GM12872 (cell line): ENCODE results near the gene EMCN.
A peak's percentile ranks its signal among the peaks of the same experiment; 100 is the strongest.

Experiments used
- TF ChIP-seq, protein P1 (sequence below): IDR thresholded peaks from 3 replicates; pipeline ENCODE4 v1.5.1; 2011; ENCODE audit warnings: low read depth, mild to moderate bottlenecking, low read length, moderate library complexity; ENCODE audit not compliant: insufficient read depth

EMCN gene

GRCh38 chr4:100386270-100386669, 131.6 kb downstream of the EMCN start:
- TF ChIP-seq, protein P1, sequence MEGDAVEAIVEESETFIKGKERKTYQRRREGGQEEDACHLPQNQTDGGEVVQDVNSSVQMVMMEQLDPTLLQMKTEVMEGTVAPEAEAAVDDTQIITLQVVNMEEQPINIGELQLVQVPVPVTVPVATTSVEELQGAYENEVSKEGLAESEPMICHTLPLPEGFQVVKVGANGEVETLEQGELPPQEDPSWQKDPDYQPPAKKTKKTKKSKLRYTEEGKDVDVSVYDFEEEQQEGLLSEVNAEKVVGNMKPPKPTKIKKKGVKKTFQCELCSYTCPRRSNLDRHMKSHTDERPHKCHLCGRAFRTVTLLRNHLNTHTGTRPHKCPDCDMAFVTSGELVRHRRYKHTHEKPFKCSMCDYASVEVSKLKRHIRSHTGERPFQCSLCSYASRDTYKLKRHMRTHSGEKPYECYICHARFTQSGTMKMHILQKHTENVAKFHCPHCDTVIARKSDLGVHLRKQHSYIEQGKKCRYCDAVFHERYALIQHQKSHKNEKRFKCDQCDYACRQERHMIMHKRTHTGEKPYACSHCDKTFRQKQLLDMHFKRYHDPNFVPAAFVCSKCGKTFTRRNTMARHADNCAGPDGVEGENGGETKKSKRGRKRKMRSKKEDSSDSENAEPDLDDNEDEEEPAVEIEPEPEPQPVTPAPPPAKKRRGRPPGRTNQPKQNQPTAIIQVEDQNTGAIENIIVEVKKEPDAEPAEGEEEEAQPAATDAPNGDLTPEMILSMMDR: no peak

- TF ChIP-seq, protein P1: no peak
Observed at GRCh38 chr4:100379583-100380105, 138.2 kb downstream of the EMCN start.

DNA sequence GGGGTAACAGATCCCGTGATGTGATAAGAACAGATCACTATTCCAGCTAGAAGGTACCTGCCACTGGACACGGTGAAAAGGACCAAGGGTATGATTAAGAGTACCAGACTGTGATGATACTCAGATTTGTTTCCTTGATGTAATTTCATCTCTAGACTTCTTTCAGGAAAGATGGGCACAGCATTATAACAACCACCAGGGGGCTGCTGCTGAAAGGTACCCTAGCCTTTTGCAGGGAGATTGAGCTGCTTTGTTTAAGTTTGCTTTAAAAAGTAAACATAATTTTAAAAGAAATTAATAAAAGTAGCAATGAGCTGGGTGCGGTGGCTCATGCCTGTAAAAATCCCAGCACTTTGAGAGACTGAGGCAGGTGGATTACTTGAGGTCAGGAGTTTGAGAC, 145.4 kb downstream of the EMCN start:
- TF ChIP-seq, protein P1: peak; percentile 51

DNA sequence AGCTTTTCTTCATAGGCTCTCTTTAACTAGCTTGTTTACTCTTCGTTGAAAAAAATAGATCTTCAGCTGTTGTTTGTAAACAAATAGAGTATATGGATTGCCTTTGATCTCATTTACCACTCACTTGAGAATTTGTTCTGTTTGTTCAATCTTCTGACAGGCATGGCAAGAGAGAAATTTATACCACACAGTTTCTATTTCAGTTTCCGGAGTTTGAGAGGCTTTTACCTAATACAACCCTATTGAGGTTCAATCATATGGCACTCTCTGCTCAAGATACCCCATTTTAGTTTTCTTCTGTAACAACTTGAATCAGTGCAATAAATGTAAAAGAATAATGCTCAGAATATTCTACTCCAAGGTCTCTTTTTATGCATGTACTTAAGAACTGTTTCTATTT, 148.0 kb downstream of the EMCN start:
- TF ChIP-seq, protein P1: no peak

- TF ChIP-seq, protein P1: no peak
Observed at GRCh38 chr4:100367451-100367850, 150.4 kb downstream of the EMCN start.

DNA sequence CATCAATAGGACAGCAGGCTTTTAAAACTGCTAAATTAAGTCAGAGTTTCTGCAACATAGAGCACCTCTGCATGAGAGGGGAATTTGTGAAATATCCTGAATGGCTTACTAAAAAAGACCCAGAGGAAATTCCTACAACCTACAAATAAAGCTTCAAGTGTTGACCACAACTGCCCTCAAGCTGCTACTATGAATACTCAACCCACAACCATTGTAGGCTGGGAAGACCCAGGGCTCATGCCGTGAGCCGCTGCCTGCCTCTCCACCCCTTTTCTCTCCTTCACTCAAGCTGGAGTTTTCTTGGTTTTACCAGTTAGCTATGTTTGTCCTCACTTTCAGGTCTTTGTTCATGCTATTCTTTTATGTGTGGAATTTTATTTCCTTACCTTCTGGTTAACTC, 151.6 kb downstream of the EMCN start:
- TF ChIP-seq, protein P1: no peak

DNA sequence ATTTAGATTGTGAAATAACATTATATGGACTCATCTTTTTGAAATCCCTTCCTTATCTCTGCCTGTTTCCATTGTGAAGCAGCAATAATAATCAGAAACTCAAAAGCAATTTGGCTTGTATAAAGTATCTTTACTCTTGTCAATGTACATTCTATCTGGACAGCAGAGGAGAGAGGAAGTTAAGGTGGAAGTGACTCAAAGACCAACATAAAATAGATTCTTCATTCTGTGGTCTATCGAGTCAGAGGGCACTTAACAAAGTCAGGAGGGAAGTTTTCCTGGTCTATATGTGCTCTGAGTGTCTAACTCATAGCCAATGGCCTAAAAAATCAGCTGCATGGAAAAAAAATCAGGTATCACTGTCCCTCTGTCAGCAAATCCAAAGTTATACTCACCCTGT, 155.5 kb downstream of the EMCN start:
- TF ChIP-seq, protein P1: no peak

- TF ChIP-seq, protein P1: no peak
Observed at GRCh38 chr4:100361336-100361735, 156.5 kb downstream of the EMCN start.
